KBM-7 (cell line): ENCODE measurements around the gene KLHL41.
A peak's percentile ranks its signal among the peaks of the same experiment; 100 is the strongest.
"Not testable (repeated sequence)": the region's sequence is repeated elsewhere in the genome, so short reads cannot be mapped to it uniquely, and the experiment has no call there.

Source experiments
- DNase-seq: peaks from one replicate; pipeline ENCODE4 v3.0.0-alpha.2; 2015
- in situ Hi-C: fragments of 300-500 bp; cut with MboI; formaldehyde crosslinking; loops from 2 replicates; pipeline ENCODE4 v1.14.3; 2020; ENCODE audit warnings: low sequenced_read_pairs, low pct_unique_long_range_greater_than_20kb, mixed read lengths

The KLHL41 gene

GRCh38 chr2:169504651-169505050 lies 4.9 kb upstream of the KLHL41 start:
- in situ Hi-C loops: no loop called here
- no peak for DNase-seq

DNA sequence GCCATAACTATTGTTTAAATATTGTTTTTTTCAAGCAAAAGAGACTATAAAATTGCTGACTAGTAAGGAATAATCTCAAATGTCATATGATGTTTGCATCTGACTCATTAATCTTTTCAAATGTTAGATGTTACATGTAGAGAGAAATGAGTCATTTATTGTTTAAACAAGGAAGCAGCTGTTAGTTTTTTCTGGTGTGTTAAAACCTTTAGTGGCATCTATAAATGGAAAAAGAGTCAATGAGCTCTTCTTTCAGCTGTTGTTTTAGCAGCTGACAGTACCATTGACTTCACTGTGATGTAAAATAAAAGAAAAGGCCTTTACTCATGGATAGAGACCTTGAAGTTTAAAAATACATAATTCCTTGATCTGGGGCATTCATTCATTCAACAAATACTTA lies 1.8 kb upstream of the KLHL41 start:
- in situ Hi-C loops: no loop called here
- no peak for DNase-seq

- in situ Hi-C loops: no loop called here
- no peak for DNase-seq
These were observed 453 bp downstream of the KLHL41 start for GRCh38 chr2:169509955-169510354.

GRCh38 chr2:169510496-169510895 lies 994 bp downstream of the KLHL41 start:
- DNase-seq: no peak
- in situ Hi-C loops: no loop called here

- DNase-seq: no peak
- in situ Hi-C loops: no loop called here
These were observed 2.3 kb downstream of the KLHL41 start for GRCh38 chr2:169511818-169512217.

DNA sequence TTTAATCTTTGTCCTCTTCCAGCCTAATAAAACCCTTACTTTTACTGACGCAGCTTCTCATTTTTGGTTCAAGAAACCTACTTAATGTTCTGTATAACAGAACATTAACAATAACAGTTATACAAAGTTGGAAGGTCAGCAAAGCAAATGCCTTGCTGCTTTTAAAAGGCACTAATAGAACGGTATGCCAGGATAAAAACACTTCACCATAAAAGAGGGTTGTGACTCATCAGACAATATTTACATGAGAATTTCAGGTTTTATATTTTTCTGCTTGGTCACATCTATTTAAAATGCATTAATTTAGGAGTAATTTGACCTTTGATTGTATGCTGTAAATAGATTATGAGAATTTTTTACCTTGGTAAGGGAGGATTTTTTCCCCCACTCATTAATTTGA lies 3.0 kb downstream of the KLHL41 start:
- DNase-seq: no peak
- in situ Hi-C loops: no loop called here

- in situ Hi-C loops: no loop called here
- no peak for DNase-seq
These were observed 3.6 kb downstream of the KLHL41 start for GRCh38 chr2:169513094-169513493.

- in situ Hi-C loops: no loop called here
- DNase-seq: no peak
These were observed 4.4 kb downstream of the KLHL41 start for GRCh38 chr2:169513926-169514325.

DNA sequence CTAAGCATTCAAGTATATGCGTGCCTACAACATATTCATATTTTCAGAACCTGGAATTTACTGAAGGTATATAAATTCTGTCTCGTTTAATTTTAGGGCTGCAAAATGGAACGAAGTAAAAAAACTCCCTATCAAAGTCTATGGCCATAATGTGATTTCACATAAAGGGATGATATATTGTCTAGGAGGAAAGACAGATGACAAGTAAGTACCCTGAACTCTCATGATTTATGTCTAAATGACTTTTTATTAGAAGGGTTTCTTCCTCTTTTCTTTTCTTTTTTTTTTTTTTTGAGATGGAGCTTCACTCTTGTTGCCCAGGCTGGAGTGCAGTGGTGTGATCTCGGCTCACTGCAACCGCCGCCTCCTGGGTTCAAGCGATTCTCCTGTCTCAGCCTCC lies 5.3 kb downstream of the KLHL41 start:
- in situ Hi-C loops, DNase-seq: not testable (repeated sequence)

DNA sequence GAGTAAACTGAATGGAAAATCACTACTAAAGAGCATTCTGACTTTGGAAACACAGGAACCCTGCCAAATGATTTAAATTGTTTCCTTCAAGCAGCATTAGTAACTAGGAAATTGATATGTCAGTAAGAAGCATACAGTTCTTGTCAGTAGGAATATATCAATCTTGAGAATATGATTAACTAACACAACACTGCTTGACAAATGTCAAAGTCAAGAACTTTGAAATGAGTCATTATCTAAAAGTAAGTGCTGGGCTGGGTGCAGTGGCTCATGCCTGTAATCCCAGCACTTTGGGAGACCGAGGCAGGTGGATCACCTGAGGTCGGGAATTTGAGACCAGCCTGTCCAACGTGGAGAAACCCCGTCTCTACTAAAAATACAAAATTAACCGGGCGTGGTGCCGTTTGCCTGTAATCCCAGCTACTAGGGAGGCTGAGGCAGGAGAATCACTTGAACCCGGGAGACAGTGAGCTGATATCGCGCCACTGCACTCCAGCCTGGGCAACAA lies 7.0 kb downstream of the KLHL41 start:
- in situ Hi-C loops, DNase-seq: not testable (repeated sequence)

DNA sequence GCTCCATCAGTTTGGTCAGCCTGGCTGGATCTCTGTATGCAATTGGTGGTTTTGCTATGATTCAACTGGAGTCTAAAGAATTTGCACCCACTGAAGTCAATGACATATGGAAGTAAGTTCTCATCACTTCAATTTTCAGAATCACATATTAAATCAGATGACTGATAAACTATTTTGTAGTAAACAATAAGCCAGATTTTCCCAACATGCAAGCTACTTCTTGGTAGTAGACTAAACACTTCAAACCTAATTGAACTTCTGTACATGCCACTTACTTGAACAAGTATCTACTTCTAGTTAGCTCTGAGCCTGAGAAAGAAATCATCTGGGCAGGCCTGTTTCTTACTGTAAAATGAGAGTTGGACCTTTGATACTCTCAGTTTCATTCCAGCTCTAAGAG lies 11.4 kb downstream of the KLHL41 start:
- no peak for DNase-seq
- in situ Hi-C loops: no loop called here

DNA sequence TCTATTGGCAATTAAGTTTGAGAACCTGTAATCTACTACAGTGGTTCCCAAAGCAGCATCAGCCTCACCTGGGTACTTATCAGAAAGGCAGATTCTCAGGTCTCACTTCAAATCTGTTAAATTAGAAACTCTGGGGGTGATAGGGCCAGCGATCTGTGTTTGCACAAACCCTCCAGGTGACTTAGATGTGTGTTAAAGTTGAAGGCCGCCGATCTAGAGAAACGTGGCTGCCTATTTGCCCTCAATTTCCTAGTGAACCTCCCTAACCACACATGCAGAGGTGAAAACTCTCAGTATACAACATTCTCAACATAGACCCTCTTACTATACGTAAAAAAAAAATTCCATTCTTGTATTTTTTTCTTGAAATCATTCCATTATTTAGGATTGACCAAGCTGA lies 14.2 kb downstream of the KLHL41 start:
- in situ Hi-C loops: no loop called here
- DNase-seq: no peak

- DNase-seq: no peak
- in situ Hi-C loops: no loop called here
These were observed 15.9 kb downstream of the KLHL41 start for GRCh38 chr2:169525434-169525833.

GRCh38 chr2:169526451-169526850 lies 16.9 kb downstream of the KLHL41 start:
- DNase-seq: no peak
- in situ Hi-C loops: no loop called here

- in situ Hi-C loops: no loop called here
- peak; percentile 81 for DNase-seq
These were observed 18.8 kb downstream of the KLHL41 start for GRCh38 chr2:169528271-169528701.

DNA sequence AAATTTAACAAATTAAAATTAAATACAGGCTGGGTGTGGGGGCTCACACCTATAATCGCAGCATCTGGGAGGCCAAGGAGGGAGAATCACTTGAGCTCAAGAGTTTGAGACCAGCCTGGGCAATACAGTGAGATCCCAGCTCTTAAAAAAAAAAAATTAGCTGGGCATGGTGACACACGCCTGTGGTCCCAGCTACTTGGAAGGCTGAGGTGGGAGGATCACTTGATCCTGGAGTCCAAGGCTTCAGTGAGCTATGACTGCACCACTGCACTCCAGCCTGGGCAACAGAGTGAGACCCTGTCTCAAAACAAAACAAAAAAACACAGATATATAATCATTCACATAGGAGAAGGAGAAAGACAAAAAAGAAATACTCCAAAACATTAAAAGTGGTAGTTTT lies 30.0 kb downstream of the KLHL41 start:
- in situ Hi-C loops, DNase-seq: not testable (repeated sequence)

DNA sequence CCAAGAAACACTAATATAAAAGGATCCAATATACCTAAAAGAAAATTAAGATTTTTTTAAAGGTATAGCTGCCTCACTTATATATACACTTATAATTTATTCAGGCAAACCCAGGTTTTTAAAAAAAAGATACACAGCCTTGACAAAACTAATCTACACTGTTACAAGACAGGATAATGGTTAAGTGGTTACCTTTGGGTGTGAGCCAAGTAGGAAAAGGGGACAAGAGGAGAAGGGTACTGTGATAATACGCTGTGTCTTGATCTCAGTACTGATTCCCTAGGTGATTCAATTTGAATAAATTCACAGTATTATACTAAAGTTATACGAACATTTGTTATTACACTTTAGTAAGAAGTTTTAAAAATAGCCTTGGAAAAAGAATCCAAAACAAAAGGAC lies 30.6 kb downstream of the KLHL41 start:
- in situ Hi-C loops: no loop called here
- DNase-seq: no peak

DNA sequence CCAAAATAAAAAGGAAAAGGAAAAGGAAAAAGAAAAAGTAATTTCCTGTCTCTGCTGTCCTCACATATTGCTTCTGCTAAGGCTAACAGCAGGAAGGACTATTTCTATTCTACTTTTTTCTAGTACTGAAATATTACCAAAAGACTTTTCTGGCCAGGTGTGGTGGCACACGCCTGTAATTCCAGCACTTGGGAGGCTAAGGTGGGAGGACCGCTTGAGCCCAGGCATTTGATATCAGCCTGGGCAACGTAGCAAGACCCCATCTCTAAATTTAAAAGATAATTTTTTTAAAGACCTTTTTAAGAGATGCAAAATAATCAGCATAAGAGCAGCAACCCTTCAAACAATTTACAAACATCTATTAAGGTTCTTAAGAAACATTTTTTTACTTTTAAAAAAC lies 32.9 kb downstream of the KLHL41 start:
- DNase-seq: no peak
- in situ Hi-C loops: no loop called here

DNA sequence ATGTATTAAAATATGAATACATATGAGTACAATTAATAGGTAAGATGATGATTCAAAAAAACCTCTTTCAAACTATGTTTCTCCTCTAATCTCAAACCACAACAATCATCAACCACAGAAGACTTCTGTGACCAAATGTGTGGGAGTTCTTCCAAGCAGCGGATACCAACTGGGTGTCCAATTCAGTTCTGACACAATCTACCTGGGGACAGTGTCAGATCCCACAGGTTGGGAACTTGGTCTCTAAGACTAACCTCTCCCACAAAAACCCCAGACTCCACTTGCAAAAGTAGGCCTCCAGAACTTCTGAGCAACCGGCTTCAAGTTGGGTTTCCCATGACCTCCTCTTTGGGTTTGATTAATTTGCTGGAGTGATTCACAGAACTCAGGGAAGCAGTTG lies 37.3 kb downstream of the KLHL41 start:
- in situ Hi-C loops: no loop called here
- no peak for DNase-seq

DNA sequence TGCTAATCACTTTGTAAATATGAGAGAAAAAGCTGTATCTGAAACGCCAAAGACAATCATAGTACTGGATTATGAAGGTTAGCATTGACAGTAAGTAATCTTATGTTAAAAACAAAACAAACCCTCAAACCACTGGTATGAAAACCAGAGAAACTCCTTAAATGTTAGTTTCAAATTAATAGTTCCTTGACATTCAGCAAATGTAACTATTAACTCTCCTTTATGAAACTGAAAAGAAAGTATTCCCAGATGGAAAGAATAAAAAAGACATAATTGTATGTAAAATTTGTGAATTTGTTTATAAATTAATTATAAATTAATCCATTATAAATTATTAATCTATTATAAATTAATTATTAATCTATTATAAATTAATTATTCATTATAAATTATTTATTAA lies 51.9 kb downstream of the KLHL41 start:
- DNase-seq: no peak
- in situ Hi-C loops: no loop called here

GRCh38 chr2:169562084-169562483 lies 52.6 kb downstream of the KLHL41 start:
- in situ Hi-C loops: not testable (repeated sequence)

DNA sequence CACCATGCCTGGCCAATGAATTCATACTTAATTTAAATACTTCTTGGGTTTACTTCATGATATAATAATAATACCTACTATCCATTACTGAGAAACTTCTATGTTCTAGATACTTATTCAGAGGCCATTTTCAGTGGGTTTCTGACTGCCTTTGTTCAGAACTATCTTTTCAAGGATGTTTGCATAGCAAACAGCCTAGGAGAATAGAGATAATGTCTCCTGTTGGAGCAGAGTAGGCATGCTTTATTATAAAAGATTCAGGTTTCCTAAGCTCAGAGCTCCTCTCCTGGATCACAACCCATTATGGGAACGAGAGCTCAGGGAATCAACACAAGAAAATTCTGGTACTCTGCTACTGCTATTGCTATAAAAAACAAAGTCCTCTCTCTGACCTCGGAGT lies 53.0 kb downstream of the KLHL41 start:
- in situ Hi-C loops: no loop called here
- peak; percentile 30 for DNase-seq

More at GRCh38 chr2:169562084-169562483, 52.6 kb downstream of the KLHL41 start:
- DNase-seq: not testable (repeated sequence)
